Cardiac septum (tissue), 1 donor: Measurements from ENCODE around the gene KLHL36. TPM values are rescaled to one million over a fixed set of nuclear protein-coding genes. Genes with fewer than 3 reads are reported as not detected.
A peak's percentile ranks its signal among the peaks of the same experiment; 100 is the strongest.

Source experiments
- DNase-seq: peaks from one replicate; pipeline ENCODE4 v3.0.0-alpha.2; 2020; ENCODE audit warnings: low spot score
- intact Hi-C: fragments of 100-400 bp; cut with DNase I; formaldehyde crosslinking; loops from one replicate; pipeline ENCODE4 v1.14.0; 2022
- total RNA-seq: library from RNA; stranded (reverse); fragmentation: NEBNext Ultra II Directional; extraction: Animal tissue kit (Norgen Biotek cat#: 25700); gene quantifications from one replicate; pipeline ENCODE4 v1.2.1, GENCODE V29; 2021
- donor health status: DM: no; HTN: no; CAD: no.

Gene KLHL36
- total RNA-seq, 1 donor from 2014 or later, result 53.2 TPM

GRCh38 chr16:84638231-84638806 is 10.0 kb upstream of the KLHL36 start:
- no peak for DNase-seq
- intact Hi-C loops, result no loop called here

GRCh38 chr16:84640145-84640544 is 8.2 kb upstream of the KLHL36 start:
- intact Hi-C loops, result no loop called here
- no peak for DNase-seq

GRCh38 chr16:84641643-84642358 is 6.5 kb upstream of the KLHL36 start:
- DNase-seq, result no peak
- intact Hi-C loops, result no loop called here

GRCh38 chr16:84643180-84643583 is 5.1 kb upstream of the KLHL36 start:
- intact Hi-C loops, result no loop called here
- DNase-seq, result peak; percentile 84

GRCh38 chr16:84643674-84644073 is 4.6 kb upstream of the KLHL36 start:
- DNase-seq, result no peak
- intact Hi-C loops, result no loop called here

- DNase-seq, result peak; percentile 83
- intact Hi-C loops, result no loop called here
These were observed 542 bp downstream of the KLHL36 start for GRCh38 chr16:84648595-84649510.

- intact Hi-C loops, result no loop called here
- DNase-seq, result no peak
These were observed 1.2 kb downstream of the KLHL36 start for GRCh38 chr16:84649511-84649861.

- DNase-seq, result no peak
- intact Hi-C loops, result no loop called here
These were observed 2.0 kb downstream of the KLHL36 start for GRCh38 chr16:84650062-84650991.

- DNase-seq, result no peak
- intact Hi-C loops, result no loop called here
These were observed 4.3 kb downstream of the KLHL36 start for GRCh38 chr16:84652566-84652965.

- no peak for DNase-seq
- intact Hi-C loops, result no loop called here
These were observed 5.9 kb downstream of the KLHL36 start for GRCh38 chr16:84654238-84654637.

- intact Hi-C loops, result no loop called here
These were observed 6.7 kb downstream of the KLHL36 start for GRCh38 chr16:84654998-84655397.

GRCh38 chr16:84656649-84657048 is 8.3 kb downstream of the KLHL36 start:
- DNase-seq, result no peak
- intact Hi-C loops, result no loop called here

More at GRCh38 chr16:84654998-84655397, 6.7 kb downstream of the KLHL36 start:
- DNase-seq, result no peak

GRCh38 chr16:84657229-84657837 is 9.0 kb downstream of the KLHL36 start:
- intact Hi-C loops, result no loop called here
- DNase-seq, result no peak

GRCh38 chr16:84658690-84659089 is 10.4 kb downstream of the KLHL36 start:
- intact Hi-C loops, result no loop called here

GRCh38 chr16:84659656-84660300 is 11.5 kb downstream of the KLHL36 start:
- intact Hi-C loops, result no loop called here
- DNase-seq, result no peak

More at GRCh38 chr16:84658690-84659089, 10.4 kb downstream of the KLHL36 start:
- no peak for DNase-seq

GRCh38 chr16:84660973-84661372 is 12.7 kb downstream of the KLHL36 start:
- intact Hi-C loops, result no loop called here
- no peak for DNase-seq

- intact Hi-C loops, result no loop called here
- DNase-seq, result no peak
These were observed 13.2 kb downstream of the KLHL36 start for GRCh38 chr16:84661418-84662060.

GRCh38 chr16:84662471-84662870 is 14.2 kb downstream of the KLHL36 start:
- DNase-seq, result no peak
- intact Hi-C loops, result no loop called here
